GM23248 (cell line): Measurements from ENCODE around the gene MYZAP.

Source experiments
- EZH2 ChIP-seq: fragments of 200-600 bp; sonication (generic); IDR thresholded peaks from 2 replicates; pipeline ENCODE4 v1.6.1; 2018; ENCODE audit warnings: antibody characterized with exemption, mild to moderate bottlenecking; ENCODE audit not compliant: insufficient read depth, poor library complexity, severe bottlenecking
- EZH2phosphoT487 ChIP-seq: fragments of 200-600 bp; sonication (generic); IDR thresholded peaks from 2 replicates; pipeline ENCODE4 v1.6.1; 2018; ENCODE audit warnings: antibody characterized with exemption, moderate library complexity, mild to moderate bottlenecking, low read depth; ENCODE audit not compliant: insufficient read depth

- TF ChIP-seq EZH2 = no peak
- TF ChIP-seq EZH2phosphoT487 = no peak
Observed at GRCh38 chr15:57580866-57581265, 10.8 kb upstream of the MYZAP start.
